AG09319 (cell line): ENCODE measurements around the gene PNLIPRP3.

Source experiments
- DNase-seq: peaks from one replicate; pipeline ENCODE4 v3.0.0-alpha.2; 2010; ENCODE audit warnings: low read depth; ENCODE audit errors: extremely low read depth
- CTCF ChIP-seq: IDR thresholded peaks from 2 replicates; pipeline ENCODE4 v1.5.1; 2011; ENCODE audit warnings: low read depth, mild to moderate bottlenecking, inconsistent platforms, low read length, moderate library complexity

PNLIPRP3 gene

GRCh38 chr10:116504786-116505185 is 77.1 kb downstream of the PNLIPRP3 start:
- no peak for DNase-seq
- no peak for TF ChIP-seq CTCF

- DNase-seq, result no peak
- TF ChIP-seq CTCF, result no peak
Measured at GRCh38 chr10:116510565-116510964, 82.9 kb downstream of the PNLIPRP3 start.

GRCh38 chr10:116511365-116511764 is 83.7 kb downstream of the PNLIPRP3 start:
- no peak for DNase-seq
- no peak for TF ChIP-seq CTCF

GRCh38 chr10:116521424-116522290 is 94.0 kb downstream of the PNLIPRP3 start:
- peak; percentile 2 for DNase-seq
- peak; percentile 84 for TF ChIP-seq CTCF

GRCh38 chr10:116522803-116523381 is 95.2 kb downstream of the PNLIPRP3 start:
- TF ChIP-seq CTCF, result no peak
- DNase-seq, result no peak

- no peak for TF ChIP-seq CTCF
Measured at GRCh38 chr10:116524736-116525135, 97.1 kb downstream of the PNLIPRP3 start.

GRCh38 chr10:116526219-116526618 is 98.6 kb downstream of the PNLIPRP3 start:
- DNase-seq, result no peak
- TF ChIP-seq CTCF, result no peak

More at GRCh38 chr10:116524736-116525135, 97.1 kb downstream of the PNLIPRP3 start:
- no peak for DNase-seq
